HG03139 (cell line): ENCODE data around the gene CAPN11.
"Not testable (repeated sequence)": the region's sequence is repeated elsewhere in the genome, so short reads cannot be mapped to it uniquely, and the experiment has no call there.

Source experiments
- ATAC-seq: cut with Tn5 transposase; IDR thresholded peaks from one replicate; pipeline ENCODE4 v1.9.1; 2021; ENCODE audit not compliant: unreplicated experiment

CAPN11 gene

DNA sequence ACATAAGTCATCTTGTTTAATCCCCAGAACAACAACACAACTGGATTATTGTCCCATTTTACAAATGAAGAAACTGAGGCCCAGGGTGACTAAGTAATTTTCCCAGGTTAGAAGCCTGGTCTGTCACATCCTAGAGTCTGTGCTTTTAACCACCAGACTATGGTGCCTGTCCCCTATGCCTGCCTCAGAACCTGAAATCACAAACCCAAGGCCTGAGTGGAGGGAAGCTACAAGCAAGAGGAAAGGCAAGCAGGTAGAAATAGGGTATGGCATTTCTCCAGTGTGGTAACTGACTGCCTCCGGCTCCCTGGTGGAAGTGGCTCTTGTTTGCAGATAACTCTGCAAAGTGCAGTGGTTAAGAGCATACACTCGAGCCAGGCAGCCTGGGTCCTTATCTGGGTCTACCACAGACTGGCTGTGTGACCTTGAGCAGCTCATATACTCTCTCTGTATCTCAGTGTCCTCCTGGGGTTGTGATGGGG lies 28.7 kb upstream of the CAPN11 start:
- ATAC-seq: no peak

DNA sequence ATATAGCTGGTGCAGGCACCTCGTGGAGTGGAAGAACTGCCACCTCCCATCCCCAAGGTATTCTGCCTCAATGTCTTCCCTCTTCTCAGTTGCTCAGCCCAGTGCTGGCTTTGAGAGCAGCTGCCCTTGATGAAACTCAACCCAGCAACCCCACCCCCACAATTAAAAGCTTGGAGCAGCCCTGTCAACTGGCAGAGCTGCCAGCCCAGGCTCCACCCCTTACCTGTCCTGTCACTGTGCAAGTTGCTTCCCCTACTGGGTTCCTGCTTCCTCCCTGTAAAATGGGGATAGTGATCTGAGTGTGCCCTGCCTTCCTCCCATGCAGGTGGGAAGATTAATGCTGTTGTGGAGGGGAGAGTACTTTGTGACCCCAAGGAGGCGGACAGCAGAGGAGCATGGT lies 26.7 kb upstream of the CAPN11 start:
- no peak for ATAC-seq

DNA sequence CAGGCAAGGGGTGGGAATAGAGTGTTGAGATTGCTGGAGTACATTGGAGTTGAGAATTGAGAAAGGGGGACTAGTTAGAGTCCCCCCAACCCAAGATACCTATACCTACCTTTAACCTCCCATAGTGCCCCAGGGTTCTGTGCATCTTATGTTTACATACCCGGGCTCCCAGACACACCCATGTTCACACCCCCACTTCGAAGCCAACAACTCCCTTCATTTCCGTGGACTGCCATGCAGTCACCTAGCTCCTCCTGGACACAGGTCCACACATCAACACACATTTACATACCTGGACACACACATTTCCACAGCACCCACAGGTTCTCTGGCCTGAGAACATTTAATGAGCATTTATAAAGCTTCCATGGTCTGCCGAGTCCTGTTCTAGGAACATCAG lies 26.1 kb upstream of the CAPN11 start:
- no peak for ATAC-seq

DNA sequence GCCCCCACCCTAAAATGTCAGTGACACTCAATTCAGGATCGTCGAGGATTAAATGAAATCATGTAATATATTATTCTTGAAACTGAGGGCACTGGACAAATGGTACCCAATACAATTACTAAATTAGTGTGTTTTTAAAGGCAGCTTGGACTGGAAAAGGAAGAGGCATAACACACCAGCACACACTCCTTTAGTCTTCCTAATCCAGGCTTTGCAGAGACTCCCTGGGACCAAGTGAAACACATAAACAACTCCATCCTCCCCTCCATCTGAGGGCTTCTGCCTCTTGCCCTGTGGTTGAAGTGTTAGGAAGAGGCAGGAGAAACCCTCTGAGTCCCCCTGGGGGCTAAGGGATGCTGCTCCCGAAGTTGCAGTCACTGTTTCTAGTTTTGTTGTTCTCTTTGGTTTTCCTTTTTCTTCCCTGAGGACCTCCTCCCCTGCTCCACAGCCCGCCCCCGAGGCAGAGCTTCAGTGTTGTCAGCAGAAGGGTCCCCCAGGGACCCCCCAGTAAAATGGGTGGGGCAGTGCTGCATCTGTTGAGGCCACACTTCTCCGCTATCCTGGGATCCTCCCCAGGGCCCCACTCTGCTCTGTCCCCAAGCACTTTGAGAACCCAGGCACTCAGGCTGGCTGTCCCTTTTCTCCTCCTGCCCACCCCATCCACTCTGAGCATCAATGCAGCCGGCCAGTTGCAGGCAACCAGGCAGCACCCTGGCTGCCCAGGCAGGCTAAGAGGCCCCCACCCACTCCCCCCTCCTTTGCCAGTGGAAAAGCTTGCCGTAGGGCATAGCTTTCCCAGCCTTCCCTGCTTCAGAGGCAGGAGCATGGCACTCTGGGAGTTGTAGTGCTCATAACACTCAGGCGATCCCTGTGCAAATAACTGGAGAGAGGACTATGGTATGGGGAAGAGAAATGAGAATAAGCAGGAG lies 25.4 kb upstream of the CAPN11 start:
- ATAC-seq: no peak

DNA sequence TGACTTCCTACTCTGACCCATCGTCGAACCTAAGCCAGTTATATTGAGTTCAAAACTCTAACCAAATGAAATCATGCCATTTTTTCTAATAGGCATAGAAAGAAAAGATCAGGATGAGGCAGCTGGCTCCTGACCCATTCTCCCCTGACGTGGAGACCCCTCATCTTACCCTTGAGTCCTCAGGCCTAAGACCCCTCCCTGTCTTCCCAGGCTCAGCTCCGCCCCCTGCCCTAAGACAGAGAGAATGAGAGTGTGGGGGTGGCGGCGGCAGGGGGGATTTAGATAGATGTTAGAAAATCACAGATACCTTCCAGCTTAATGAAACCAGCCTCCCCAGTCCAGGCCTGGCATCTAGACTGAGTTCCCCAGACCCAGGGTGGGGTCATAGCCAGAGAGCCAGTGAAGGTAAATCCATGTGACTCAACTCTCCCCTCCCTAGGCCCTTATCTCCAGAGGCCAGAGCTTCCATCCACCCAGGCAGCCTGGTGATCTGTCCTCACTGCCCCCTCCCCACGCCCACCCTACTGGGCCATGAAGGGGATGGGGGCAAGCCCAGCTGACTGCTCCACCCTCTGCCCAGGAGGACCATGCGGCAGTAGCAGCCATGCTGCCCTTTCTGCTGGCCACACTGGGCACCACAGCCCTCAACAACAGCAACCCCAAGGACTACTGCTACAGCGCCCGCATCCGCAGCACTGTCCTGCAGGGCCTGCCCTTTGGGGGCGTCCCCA lies 24.5 kb upstream of the CAPN11 start:
- ATAC-seq: no peak

DNA sequence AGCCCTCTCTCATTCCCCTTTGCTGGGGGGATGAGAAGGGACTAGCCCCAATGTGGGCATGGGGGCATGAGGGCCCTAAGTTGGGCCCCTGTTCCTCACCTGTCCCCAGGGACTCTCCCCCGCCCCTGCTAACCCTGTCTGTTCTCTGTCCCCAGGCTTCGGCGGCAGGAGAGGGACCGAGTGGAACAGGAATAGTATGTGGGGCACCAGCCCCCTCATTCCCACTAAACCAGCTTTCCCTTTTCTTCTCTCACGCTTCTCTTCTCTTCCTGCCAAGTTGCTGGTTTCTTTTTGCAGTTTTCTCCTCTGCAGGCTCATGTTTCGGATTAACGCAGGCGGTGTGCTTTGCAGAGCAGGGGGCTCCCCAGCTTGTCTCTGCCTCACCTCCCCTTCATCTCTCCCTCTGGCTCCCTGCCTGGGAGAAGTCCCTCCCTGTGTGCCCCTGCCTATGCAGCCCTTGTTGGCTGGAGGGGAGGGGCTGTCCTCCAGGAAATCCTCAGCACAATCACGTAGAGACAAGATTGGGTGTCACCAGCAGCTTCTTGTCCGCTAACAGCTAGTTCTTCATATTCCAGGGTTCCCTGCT lies 23.4 kb upstream of the CAPN11 start:
- no peak for ATAC-seq

DNA sequence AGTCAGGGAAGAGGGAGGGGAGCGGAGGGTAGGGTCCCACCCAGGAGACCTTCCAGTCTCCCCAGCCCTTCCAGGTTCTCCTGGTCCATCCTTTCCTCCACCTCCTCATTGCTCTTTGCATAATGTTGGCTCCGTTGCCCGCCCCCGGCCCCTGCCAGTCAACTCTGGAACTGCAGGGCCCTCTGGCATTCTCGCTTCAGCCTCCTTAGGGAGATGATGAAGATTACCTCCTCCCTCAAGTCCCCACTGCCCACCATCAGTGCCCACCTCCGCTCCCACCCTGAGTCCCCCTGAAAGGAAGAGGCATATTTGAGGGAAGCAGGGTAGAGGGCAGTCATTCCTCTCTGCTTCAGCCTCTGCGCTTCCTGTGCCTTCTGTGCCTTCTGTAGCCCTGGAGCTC lies 22.7 kb upstream of the CAPN11 start:
- no peak for ATAC-seq

DNA sequence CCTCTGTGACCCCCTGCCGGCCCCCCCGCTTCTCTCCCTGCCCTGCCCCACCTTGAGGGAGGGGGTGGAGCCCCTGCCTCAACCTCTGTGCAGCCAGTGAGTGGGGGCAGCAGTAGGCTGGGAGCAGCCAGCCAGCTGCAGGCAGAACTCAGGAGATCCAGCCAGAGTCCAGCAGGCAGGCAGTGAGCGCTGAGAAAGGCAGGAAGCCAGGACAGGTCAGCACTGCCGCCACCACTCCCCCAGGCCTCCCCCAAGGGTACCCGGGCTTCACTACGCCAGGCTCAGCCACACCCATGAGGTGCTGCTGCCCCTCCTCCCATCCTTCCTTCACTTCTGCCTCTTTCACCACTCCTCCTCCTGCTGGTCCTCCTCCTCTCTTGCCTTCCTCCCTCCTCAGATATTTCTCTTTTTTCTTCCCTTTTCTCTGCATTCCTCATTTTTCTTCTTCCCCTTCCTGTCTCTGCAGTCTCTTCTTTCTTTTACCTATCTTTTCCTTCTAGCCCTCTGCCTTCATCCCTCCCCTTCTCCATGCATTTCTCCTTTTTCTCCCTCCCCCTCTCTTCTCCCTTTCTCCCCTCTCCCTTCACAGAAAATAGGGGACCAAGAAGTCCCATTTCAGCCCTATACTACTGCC lies 19.8 kb upstream of the CAPN11 start:
- ATAC-seq: no peak

DNA sequence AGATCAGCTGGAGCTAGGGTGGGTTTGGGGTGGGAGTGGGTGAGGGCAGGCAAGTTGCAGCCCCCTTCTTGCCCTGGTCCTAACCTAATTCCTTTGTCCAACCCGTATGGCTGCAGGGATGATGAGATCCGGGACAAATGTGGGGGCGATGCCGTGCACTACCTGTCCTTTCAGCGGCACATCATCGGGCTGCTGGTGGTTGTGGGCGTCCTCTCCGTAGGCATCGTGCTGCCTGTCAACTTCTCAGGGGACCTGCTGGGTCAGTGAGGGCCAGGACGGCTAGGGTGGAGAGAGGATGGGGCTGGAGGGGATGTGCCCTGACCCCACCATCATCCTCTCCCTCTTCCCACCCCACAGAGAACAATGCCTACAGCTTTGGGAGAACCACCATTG lies 19.3 kb upstream of the CAPN11 start:
- ATAC-seq: no peak

DNA sequence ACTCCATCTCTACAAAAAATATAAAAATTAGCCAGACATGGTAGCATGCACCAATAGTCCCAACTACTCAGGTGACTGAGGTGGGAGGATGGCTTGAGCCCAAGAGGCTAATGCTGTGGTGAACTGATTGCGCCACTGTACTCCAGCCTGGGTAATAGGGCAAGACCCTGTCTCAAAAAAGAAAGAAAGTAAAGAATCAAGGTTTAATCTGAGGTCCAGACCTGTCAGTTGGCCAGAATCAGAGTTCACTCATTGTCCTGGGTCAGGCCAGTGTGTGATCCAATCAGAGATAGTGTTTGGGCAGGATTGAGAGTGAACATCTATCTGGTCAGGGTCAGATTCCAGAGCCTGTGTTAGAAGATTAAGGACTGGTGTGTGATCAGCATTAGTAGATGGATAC lies 15.8 kb upstream of the CAPN11 start:
- ATAC-seq: no peak

DNA sequence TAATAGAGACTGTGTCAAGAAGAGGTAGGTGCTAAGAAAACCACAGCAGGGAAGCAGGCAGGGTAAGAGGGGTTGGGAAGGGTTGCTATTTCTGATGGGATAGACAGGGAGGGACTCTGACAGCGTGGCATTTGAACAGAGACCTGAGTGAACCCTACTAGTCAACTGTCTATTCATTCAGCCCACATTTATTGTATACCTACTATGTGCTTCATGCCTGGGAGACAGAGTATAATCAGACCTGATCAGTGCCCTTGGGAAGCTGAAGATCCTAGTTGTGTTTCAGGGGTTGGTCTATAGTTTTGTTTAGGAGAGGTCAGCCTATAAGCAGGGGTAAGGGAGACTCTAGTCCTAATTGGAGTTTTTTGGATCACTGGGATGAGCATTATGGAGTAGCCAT lies 14.9 kb upstream of the CAPN11 start:
- ATAC-seq: no peak

DNA sequence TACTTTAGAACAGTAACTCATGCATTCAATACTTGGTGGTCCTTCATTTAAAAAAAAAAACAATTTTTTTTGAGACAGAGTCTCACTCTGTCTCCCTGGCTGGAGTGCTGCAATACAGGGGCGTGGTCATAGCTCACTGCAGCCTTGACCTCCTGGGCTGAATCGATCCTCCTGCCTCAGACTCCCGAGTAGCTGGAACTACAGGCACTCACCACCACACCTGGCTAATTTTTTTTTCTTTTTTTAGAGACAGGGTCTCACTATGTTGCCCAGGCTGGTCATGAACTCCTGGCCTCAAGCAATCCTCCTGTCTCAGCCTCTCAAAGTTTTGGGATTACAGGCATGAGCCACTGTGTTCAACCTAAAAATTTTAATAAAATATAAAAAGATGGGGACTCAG lies 14.1 kb upstream of the CAPN11 start:
- ATAC-seq: not testable (repeated sequence)

DNA sequence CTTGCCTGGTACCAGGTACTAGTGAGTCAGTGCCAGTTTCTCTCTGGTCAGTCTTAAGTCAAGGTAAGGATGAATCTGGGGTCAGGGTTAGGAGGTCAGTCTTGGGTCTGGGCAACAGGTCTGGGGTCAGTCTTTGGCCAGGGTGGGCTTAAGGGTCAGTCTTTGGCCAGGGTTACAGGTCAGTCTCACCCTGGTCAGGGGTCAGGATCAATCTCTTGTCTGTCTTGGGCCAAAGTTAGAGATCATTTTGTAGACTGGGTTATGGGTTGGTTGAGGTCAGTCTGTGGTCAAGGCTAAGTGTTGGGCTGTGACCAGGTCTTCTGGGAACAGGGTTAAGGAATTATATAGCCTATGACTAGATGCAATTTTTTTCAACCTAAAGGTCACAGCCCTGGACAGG lies 12.8 kb upstream of the CAPN11 start:
- no peak for ATAC-seq

DNA sequence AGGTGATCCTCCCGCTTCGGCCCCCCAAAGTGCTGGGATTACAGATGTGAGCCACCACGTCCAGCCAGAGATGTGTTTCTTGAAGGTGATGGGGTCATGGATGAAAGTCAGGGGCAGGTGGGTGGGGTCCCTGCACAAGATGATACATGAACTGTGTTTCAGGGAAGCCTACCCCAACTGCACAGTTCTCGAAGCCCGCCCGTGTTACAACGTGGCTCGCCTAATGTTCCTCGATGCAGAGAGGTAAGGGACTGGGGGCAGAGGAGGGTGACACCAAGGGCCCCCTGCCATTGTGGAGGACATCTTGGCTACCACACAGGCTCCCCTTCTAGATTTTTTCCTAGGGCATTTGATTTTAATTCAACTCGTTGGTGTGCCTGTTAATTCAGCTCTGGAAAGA lies 11.9 kb upstream of the CAPN11 start:
- no peak for ATAC-seq

DNA sequence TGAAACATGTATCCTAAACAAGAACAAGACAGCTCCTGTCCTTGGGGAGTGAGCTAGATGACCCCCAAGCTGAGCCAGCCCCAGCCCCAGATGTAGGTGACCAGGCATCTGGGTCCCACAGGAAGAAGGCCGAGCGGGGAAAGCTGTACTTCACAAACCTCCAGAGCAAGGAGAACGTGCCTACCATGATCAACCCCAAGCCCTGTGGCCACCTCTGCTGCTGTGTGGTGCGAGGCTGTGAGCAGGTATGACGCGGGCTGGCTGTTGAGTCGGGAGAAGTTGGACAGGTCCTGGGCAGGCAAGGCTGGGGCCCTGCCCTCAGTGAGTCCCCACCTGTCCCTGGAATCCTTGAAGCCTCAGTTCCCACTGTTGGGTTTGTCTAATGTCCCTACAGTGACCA lies 11.4 kb upstream of the CAPN11 start:
- no peak for ATAC-seq

DNA sequence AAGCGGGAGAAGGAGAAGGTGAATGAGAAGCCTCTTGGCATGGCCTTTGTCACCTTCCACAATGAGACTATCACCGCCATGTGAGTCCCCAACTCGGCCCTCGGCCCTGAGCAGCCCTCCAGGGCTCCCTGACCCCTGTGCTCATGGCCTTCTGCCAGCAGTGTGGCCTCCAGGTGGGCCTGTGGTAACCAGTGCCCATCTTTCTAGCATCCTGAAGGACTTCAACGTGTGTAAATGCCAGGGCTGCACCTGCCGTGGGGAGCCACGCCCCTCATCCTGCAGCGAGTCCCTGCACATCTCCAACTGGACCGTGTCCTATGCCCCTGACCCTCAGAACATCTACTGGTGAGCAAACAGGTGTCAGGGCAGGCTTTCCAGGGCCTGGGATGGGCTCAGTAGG lies 10.3 kb upstream of the CAPN11 start:
- no peak for ATAC-seq

DNA sequence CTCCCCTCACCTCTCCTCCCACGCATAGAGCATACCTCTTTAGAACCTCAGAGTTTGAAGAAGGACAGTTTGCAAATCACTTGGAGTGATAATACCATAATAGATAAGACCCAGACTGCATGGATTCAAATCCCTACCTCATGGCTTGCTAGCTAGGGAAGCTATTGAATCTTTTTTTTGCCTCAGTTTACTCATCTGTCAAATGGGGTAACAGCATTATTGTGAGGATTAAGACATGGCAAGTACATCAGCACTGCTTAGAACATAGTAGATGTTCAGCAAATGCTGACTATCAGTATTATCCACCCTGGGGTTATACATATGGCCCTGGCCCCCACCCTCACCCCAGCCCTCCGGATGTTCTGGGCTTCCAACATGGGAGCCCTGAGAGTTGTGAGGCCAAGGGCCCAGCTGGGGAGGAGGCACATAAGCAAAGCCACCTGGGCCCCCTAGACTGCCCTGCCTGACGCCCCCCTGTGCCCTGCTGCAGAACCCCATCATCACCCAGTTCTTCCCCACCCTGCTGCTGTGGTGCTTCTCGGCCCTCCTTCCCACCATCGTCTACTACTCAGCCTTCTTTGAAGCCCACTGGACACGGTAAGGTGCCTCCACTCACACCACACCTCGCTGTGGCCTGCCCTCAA lies 9.1 kb upstream of the CAPN11 start:
- no peak for ATAC-seq

DNA sequence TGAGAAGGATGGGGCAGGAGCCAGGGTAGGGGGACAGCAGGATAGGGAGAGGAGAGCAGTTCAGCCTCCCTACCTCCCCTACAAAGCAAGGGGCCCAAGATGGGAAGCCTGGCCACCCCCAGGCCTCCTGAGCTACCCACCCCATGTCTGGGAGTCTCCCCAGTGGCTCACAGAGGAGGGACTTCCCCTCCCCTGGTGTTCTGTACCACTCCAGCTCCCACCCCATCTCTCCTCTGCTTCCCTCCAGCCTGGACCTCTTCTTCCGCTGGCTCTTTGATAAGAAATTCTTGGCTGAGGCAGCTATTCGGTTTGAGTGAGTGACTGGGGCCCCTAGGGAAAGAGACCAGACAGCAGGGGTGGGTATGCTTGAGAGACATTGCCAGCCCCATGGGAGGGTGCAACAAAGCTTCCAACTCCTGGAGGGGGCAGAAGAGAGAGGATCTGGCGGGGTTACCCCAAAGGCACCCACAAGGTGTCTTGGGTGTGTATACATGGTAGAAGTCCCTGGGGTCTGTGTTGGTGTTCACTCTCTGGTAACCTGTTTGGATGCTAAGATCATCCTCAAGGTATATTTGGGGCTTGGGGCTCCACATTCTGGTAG lies 8.2 kb upstream of the CAPN11 start:
- ATAC-seq: no peak

DNA sequence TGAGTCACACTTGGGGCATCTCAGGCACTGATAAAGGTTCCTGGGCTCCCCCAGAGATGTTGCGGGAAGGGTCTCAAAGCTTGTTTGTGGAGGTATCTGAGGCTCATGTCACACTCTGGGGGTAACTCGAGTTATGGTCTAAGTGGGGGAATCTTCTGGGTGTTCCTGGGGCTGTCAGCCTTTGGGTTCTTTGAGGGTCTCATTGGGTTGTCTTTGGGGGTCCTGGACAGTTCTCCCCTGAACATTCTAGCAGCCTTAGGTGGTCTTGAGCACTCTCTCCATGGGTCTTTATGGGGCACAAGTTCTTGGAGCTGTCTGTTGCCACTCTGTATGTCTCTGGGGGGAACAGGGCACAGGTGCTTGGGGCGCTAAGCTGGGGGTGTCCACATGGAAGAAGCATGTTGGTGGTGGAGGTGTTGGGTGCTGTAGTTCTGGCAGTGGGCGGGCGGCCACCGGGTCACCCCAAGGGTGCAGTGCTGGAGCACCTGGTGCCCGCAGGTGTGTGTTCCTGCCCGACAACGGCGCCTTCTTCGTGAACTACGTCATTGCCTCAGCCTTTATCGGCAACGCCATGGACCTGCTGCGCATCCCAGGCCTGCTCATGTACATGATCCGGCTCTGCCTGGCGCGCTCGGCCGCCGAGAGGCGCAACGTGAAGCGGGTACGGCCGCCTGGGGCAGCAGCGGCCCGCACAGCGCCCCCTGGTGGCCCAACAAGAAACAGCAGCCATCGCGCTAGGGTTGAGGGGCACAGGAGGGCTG lies 7.1 kb upstream of the CAPN11 start:
- ATAC-seq: no peak

DNA sequence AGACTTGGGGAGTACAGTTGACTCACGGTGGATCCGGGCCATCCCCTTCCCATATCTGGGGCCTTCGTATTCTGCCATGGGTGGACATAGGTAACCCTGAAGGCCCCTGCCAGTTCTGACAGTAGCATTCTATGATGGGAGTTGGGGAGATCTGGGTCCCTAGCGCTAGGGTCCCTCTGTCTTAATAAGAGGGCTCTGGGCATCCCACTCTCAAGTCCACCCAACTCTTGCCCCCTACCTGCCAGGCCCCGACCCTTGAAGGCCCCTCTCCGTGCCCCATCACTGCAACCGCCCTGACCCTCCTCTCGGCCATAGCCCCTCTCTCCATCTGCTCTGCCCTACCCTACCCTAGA lies 6.5 kb upstream of the CAPN11 start:
- no peak for ATAC-seq
